Body of pancreas (tissue), 4 donors: ENCODE measurements around the gene TMEM260.

Source experiments
- CTCF ChIP-seq, 7 experiments: fragments of 450-650 bp in 4 of 7; fragments of 200-600 bp in 3 of 7; sonication (generic) in 3 of 7; IDR thresholded peaks; one replicate each; pipeline ENCODE4 v1.5.1; 2016 to 2019; ENCODE audit warnings: antibody characterized with exemption in 7 of 7
- POLR2A ChIP-seq, 3 donors: fragments of 450-650 bp; IDR thresholded peaks; one replicate each; pipeline ENCODE4 v1.6.1; 2016; ENCODE audit warnings: antibody characterized with exemption in 3 of 3, mild to moderate bottlenecking in 2 of 3

- no peak for TF ChIP-seq CTCF (IDR thresholded peaks at IDR 0.05)
- no peak for TF ChIP-seq POLR2A (IDR thresholded peaks at IDR 0.05)
Measured at GRCh38 chr14:56549721-56550120, 29.9 kb upstream of the TMEM260 start.
